Tibial nerve (tissue), 4 donors: ENCODE data around the gene FERMT2. TPM values are rescaled to one million over a fixed set of nuclear protein-coding genes. Genes with fewer than 3 reads are reported as not detected.
"Not testable (repeated sequence)": the region's sequence is repeated elsewhere in the genome, so short reads cannot be mapped to it uniquely, and the experiment has no call there.

Experiments
- DNase-seq, 2 donors: peaks; one replicate each; pipeline ENCODE4 v3.0.0-alpha.2; 2019; ENCODE audit warnings: low spot score in 2 of 2
- H3K27ac ChIP-seq, 4 donors: fragments of 200-600 bp; sonication (generic) in 3 of 4; one replicate each; pipeline ENCODE4 v1.5.1; 2017 to 2019; ENCODE audit warnings: mild to moderate bottlenecking in 1 of 4
- H3K27me3 ChIP-seq, 2 donors: fragments of 200-600 bp; sonication (generic) in 1 of 2; one replicate each; pipeline versions ENCODE4 v1.5.1 to v1.6.0; 2017 to 2019
- H3K36me3 ChIP-seq, 3 donors: fragments of 200-600 bp; sonication (generic); one replicate each; pipeline ENCODE4 v1.5.1; 2018 to 2019
- H3K4me1 ChIP-seq, 4 donors: fragments of 200-600 bp; sonication (generic) in 3 of 4; one replicate each; pipeline ENCODE4 v1.5.1; 2017 to 2019
- H3K4me3 ChIP-seq, 4 donors: fragments of 200-600 bp; sonication (generic) in 3 of 4; one replicate each; pipeline ENCODE4 v1.5.1; 2017 to 2019; ENCODE audit warnings: mild to moderate bottlenecking in 1 of 4, moderate library complexity in 1 of 4
- H3K9me3 ChIP-seq, 4 donors: fragments of 200-600 bp; sonication (generic) in 3 of 4; one replicate each; pipeline ENCODE4 v1.5.1; 2017 to 2019
- CTCF ChIP-seq, 5 experiments: fragments of 200-600 bp in 3 of 5; fragments of 450-650 bp in 2 of 5; sonication (generic) in 3 of 5; IDR thresholded peaks; one replicate each; pipeline ENCODE4 v1.5.1; 2016 to 2019; ENCODE audit warnings: antibody characterized with exemption in 5 of 5, mild to moderate bottlenecking in 3 of 5, moderate library complexity in 2 of 5
- EP300 ChIP-seq, 2 donors: sonication (generic); formaldehyde crosslinking; IDR thresholded peaks; one replicate each; pipeline ENCODE4 v1.6.1; 2017; ENCODE audit warnings: antibody characterized with exemption in 2 of 2, mild to moderate bottlenecking in 1 of 2
- POLR2A ChIP-seq, 2 donors: fragments of 450-650 bp; IDR thresholded peaks; one replicate each; pipeline ENCODE4 v1.6.1; 2017; ENCODE audit warnings: antibody characterized with exemption in 2 of 2, mild to moderate bottlenecking in 2 of 2, moderate library complexity in 2 of 2
- WGBS, 2 donors: methylation state at CpG; one replicate each; pipeline ENCODE4 v1.1.5; 2018; 5-methylcytosine and 5-hydroxymethylcytosine counted together
- total RNA-seq, 4 donors: library from RNA; depleted of rRNA; stranded (reverse); fragments of >200 nt; gene quantifications; one replicate each; pipeline ENCODE4 v1.1.0, GENCODE V29; 2016

Gene FERMT2
- total RNA-seq, 4 donors from 2014 or later = 116 to 165 (median 146) TPM

- Histone ChIP-seq H3K4me1 (peaks cover under 1 to 98% (median 50%) of the 10 kb centered on the region in 4 donors), H3K4me3 (no peak overlapping the region), H3K27me3 (no peaks in the 10 kb centered on the region), H3K36me3 (no peaks in the 10 kb centered on the region), H3K27ac (peak overlapping the region in 1 of 4 donors; percentile 19), H3K9me3 (no peaks in the 10 kb centered on the region)
- TF ChIP-seq CTCF (IDR thresholded peaks at IDR 0.05) = no peak
- TF ChIP-seq POLR2A (IDR thresholded peaks at IDR 0.05) = no peak
- no peak for TF ChIP-seq EP300 (IDR thresholded peaks at IDR 0.05)
- WGBS, 2 donors = 64 to 73% methylated on average over 4 of the region's 4 CpGs
- DNase-seq = no peak
Observed at GRCh38 chr14:52922656-52923055, 28.2 kb downstream of the FERMT2 start.

GRCh38 chr14:52922059-52922458 lies 28.8 kb downstream of the FERMT2 start:
- H3K4me1 ChIP-seq = peaks cover 3 to 98% (median 50%) of the 10 kb centered on the region in 4 donors
- H3K4me3 ChIP-seq = no peak overlapping the region
- no peaks in the 10 kb centered on the region for H3K9me3 ChIP-seq
- no peaks in the 10 kb centered on the region for H3K36me3 ChIP-seq
- H3K27ac ChIP-seq = peak overlapping the region in 1 of 4 donors; percentile 19
- no peaks in the 10 kb centered on the region for H3K27me3 ChIP-seq
- DNase-seq = no peak
- TF ChIP-seq EP300 (IDR thresholded peaks at IDR 0.05) (no peak), POLR2A (IDR thresholded peaks at IDR 0.05) (no peak), CTCF (IDR thresholded peaks at IDR 0.05) (no peak)

- WGBS, 2 donors = 90 to 92% methylated on average over 5 of the region's 5 CpGs
- H3K27me3 ChIP-seq, DNase-seq, H3K9me3 ChIP-seq, H3K4me3 ChIP-seq: not testable (repeated sequence)
- Histone ChIP-seq H3K27ac (peak overlapping the region in 2 of 4 donors; percentile 76 to 89), H3K4me1 (peaks cover 3 to 95% (median 42%) of the 10 kb centered on the region in 4 donors), H3K36me3 (peaks cover 0 to 12% (median 0%) of the 10 kb centered on the region in 3 donors)
Observed at GRCh38 chr14:52920411-52920810, 30.4 kb downstream of the FERMT2 start.

- TF ChIP-seq CTCF (IDR thresholded peaks at IDR 0.05) (no peak), POLR2A (IDR thresholded peaks at IDR 0.05) (no peak), EP300 (IDR thresholded peaks at IDR 0.05) (no peak)
- no peak for DNase-seq
- no peaks in the 10 kb centered on the region for H3K27me3 ChIP-seq
- H3K9me3 ChIP-seq = no peaks in the 10 kb centered on the region
- H3K4me3 ChIP-seq = no peak overlapping the region
- peak overlapping the region in 2 of 4 donors; percentile 76 to 89 for H3K27ac ChIP-seq
- H3K4me1 ChIP-seq = peaks cover 3 to 97% (median 42%) of the 10 kb centered on the region in 4 donors
- H3K36me3 ChIP-seq = peaks cover 0 to 12% (median 0%) of the 10 kb centered on the region in 3 donors
- WGBS, 2 donors = 44 to 55% methylated on average over 3 of the region's 3 CpGs
Observed at GRCh38 chr14:52919971-52920370, 30.9 kb downstream of the FERMT2 start.

- peaks cover 0 to 20% (median 0%) of the 10 kb centered on the region in 3 donors for H3K36me3 ChIP-seq
- H3K27ac ChIP-seq = peak overlapping the region in 3 of 4 donors; percentile 56 to 89 (median 76)
- no peak overlapping the region for H3K4me3 ChIP-seq
- DNase-seq = peak in 1 of 2 donors; percentile 26
- H3K27me3 ChIP-seq = no peaks in the 10 kb centered on the region
- H3K4me1 ChIP-seq = peaks cover 3 to 94% (median 33%) of the 10 kb centered on the region in 4 donors
- H3K9me3 ChIP-seq = peaks cover 0 to 3% (median 0%) of the 10 kb centered on the region in 4 donors
- TF ChIP-seq CTCF (IDR thresholded peaks at IDR 0.05) = no peak
- peak in 1 of 2 donors; percentile 78 for TF ChIP-seq EP300 (IDR thresholded peaks at IDR 0.05)
Observed at GRCh38 chr14:52918486-52918885, 32.4 kb downstream of the FERMT2 start.

GRCh38 chr14:52917735-52918134 lies 33.1 kb downstream of the FERMT2 start:
- TF ChIP-seq EP300 (IDR thresholded peaks at IDR 0.05) (peak in 1 of 2 donors; percentile 14), POLR2A (IDR thresholded peaks at IDR 0.05) (no peak), CTCF (IDR thresholded peaks at IDR 0.05) (no peak)
- H3K4me1 ChIP-seq = peaks cover 3 to 93% (median 31%) of the 10 kb centered on the region in 4 donors
- 81 to 88% methylated on average over 1 of the region's 1 CpG for WGBS, 2 donors
- peak in 1 of 2 donors; percentile 36 for DNase-seq
- H3K9me3 ChIP-seq = peaks cover 0 to 3% (median 0%) of the 10 kb centered on the region in 4 donors
- no peaks in the 10 kb centered on the region for H3K27me3 ChIP-seq
- H3K36me3 ChIP-seq = peaks cover 0 to 20% (median 0%) of the 10 kb centered on the region in 3 donors
- peak overlapping the region in 3 of 4 donors; percentile 56 to 89 (median 76) for H3K27ac ChIP-seq
- H3K4me3 ChIP-seq = no peak overlapping the region
